Gastroesophageal sphincter (tissue), 4 donors: ENCODE data around the gene ANKRD17. TPM values are rescaled to one million over a fixed set of nuclear protein-coding genes. Genes with fewer than 3 reads are reported as not detected.
A peak's percentile ranks its signal among the peaks of the same experiment; 100 is the strongest.

ENCODE experiments used
- ATAC-seq: fragments of 150-250 bp; one replicate; pipeline ENCODE4 v1.9.1; 2016; ENCODE audit warnings: mild to moderate bottlenecking, moderate library complexity
- H3K27ac ChIP-seq, 4 donors: fragments of 200-600 bp; sonication (generic) in 3 of 4; 1 replicate in 3 of 4; 2 replicates in 1 of 4; pipeline ENCODE4 v1.5.1; 2016 to 2019
- H3K27me3 ChIP-seq: fragments of 200-600 bp; sonication (generic); one replicate; pipeline ENCODE4 v1.5.1; 2019
- H3K36me3 ChIP-seq, 2 donors: fragments of 200-600 bp; sonication (generic); one replicate each; pipeline ENCODE4 v1.5.1; 2019; ENCODE audit warnings: control low read depth in 1 of 2
- H3K4me1 ChIP-seq, 3 donors: fragments of 200-600 bp; sonication (generic); 1 replicate in 2 of 3; 2 replicates in 1 of 3; pipeline ENCODE4 v1.5.1; 2016 to 2019; ENCODE audit warnings: control low read depth in 2 of 3
- H3K4me3 ChIP-seq, 2 donors: fragments of 200-600 bp; sonication (generic); one replicate each; pipeline ENCODE4 v1.5.1; 2019; ENCODE audit warnings: mild to moderate bottlenecking in 1 of 2, moderate library complexity in 1 of 2
- H3K9me3 ChIP-seq, 3 donors: fragments of 200-600 bp; sonication (generic); one replicate each; pipeline ENCODE4 v1.5.1; 2017 to 2019; ENCODE audit warnings: control low read depth in 2 of 3
- EP300 ChIP-seq: sonication (generic); formaldehyde crosslinking; IDR thresholded peaks from one replicate; pipeline ENCODE4 v1.6.1; 2017; ENCODE audit warnings: antibody characterized with exemption, mild to moderate bottlenecking
- POLR2A ChIP-seq, 2 donors: fragments of 450-650 bp; IDR thresholded peaks; one replicate each; pipeline ENCODE4 v1.6.1; 2017; ENCODE audit warnings: antibody characterized with exemption in 2 of 2, mild to moderate bottlenecking in 2 of 2, moderate library complexity in 1 of 2
- POLR2AphosphoS5 ChIP-seq: sonication (generic); formaldehyde crosslinking; IDR thresholded peaks from one replicate; pipeline ENCODE4 v1.6.1; 2017; ENCODE audit warnings: antibody characterized with exemption
- WGBS, 2 donors: methylation state at CpG; one replicate each; pipeline ENCODE4 v1.1.5; 2018; ENCODE audit warnings: low coverage in 1 of 2; 5-methylcytosine and 5-hydroxymethylcytosine counted together
- total RNA-seq, 4 donors: library from RNA; depleted of rRNA; stranded (reverse); fragments of >200 nt; gene quantifications; one replicate each; pipeline ENCODE4 v1.1.0, GENCODE V29; 2016
- TF ChIP-seq, protein P1 (sequence below), 4 experiments: fragments of 200-600 bp in 2 of 4; fragments of 450-650 bp in 2 of 4; sonication (generic) in 1 of 4; IDR thresholded peaks; one replicate each; pipeline ENCODE4 v1.5.1; 2017 to 2019; ENCODE audit warnings: antibody characterized with exemption in 4 of 4, mild to moderate bottlenecking in 2 of 4, moderate library complexity in 2 of 4

The ANKRD17 gene, protein sequence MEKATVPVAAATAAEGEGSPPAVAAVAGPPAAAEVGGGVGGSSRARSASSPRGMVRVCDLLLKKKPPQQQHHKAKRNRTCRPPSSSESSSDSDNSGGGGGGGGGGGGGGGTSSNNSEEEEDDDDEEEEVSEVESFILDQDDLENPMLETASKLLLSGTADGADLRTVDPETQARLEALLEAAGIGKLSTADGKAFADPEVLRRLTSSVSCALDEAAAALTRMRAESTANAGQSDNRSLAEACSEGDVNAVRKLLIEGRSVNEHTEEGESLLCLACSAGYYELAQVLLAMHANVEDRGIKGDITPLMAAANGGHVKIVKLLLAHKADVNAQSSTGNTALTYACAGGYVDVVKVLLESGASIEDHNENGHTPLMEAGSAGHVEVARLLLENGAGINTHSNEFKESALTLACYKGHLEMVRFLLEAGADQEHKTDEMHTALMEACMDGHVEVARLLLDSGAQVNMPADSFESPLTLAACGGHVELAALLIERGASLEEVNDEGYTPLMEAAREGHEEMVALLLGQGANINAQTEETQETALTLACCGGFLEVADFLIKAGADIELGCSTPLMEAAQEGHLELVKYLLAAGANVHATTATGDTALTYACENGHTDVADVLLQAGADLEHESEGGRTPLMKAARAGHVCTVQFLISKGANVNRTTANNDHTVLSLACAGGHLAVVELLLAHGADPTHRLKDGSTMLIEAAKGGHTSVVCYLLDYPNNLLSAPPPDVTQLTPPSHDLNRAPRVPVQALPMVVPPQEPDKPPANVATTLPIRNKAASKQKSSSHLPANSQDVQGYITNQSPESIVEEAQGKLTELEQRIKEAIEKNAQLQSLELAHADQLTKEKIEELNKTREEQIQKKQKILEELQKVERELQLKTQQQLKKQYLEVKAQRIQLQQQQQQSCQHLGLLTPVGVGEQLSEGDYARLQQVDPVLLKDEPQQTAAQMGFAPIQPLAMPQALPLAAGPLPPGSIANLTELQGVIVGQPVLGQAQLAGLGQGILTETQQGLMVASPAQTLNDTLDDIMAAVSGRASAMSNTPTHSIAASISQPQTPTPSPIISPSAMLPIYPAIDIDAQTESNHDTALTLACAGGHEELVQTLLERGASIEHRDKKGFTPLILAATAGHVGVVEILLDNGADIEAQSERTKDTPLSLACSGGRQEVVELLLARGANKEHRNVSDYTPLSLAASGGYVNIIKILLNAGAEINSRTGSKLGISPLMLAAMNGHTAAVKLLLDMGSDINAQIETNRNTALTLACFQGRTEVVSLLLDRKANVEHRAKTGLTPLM (N-terminal part only)
- 10 to 100 TPM; 46.8 to 68.5 (median 59.1) TPM for total RNA-seq

DNA sequence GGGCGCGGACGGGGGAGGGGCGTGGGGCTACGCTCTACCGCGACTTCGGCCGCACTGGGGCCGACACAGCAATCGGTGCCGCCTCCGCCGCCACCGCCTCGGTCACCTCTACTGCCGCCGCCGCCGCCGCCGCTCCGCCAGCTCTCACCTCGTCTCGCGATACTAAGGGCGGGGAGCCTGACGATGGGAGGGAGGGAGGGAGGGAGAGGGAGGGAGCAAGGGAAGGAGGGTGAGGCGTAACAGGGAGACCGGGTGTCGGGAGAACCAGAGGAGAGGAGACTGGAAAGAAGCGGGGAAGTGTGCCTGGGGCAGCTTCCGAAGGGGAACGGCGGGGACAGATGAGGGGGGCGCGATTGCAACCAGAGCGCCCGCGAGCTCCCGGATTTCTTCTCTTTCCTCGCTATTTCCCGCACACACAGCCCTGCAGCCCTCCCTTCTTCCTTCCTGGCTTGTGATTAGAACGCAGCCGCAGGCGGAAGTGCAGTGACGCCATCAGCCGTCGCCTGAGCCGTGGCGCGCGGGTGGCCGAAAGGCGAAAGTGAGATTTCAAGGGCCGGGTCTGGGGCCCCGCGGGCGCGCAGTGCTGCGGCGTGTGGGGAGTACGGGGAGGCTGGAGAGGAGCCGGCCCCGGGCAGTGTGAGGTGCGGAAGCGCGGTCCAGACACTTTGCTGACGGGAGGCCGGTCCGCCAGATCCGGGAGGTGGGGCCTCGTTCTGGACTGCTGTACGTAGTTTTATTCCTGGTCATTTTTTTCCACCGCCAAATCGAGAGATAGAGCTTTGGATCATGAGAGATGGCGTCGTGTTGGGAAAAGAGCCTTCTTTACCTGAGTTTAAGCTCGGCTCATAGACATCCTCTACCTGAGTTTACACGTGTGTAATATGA, at the start of gene ANKRD17:
Gene ANKRD17 (minus strand): TSS at position 113 of the 885 bp plus-strand sequence. CDS start 130 bp downstream, outside the sequence.
- H3K4me1 ChIP-seq, result peaks cover 1 to 54% (median 21%) of the 10 kb centered on the region in 3 donors

DNA sequence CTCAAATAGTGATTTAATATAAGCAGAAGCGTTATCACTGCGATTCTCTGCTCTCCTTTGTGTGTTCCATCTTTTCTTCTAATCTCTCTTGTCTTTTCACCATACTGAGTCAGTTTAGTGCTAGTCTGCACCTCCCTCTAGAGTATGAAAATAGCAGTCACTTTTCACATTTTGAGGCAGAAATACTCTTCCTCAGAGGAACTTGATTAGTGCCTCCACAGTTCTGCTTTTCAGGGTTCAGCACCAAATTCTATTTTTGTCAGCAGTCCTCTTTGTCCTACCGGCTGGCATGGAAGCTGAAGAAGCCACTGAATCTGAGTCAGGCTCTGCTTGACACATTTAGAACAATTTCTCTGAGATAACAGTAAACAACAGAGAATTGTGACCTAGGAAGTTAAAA, 49.7 kb upstream of the ANKRD17 start:
- H3K9me3 ChIP-seq, result peaks cover 0 to 6% (median 0%) of the 10 kb centered on the region in 3 donors
- no peak overlapping the region for H3K27ac ChIP-seq
- H3K36me3 ChIP-seq, result no peaks in the 10 kb centered on the region
- no peaks in the 10 kb centered on the region for H3K4me1 ChIP-seq
- 48 to 69% methylated on average over 3 of the region's 3 CpGs for WGBS, 2 donors
- H3K27me3 ChIP-seq, result no peaks in the 10 kb centered on the region
- H3K4me3 ChIP-seq, result no peak overlapping the region
- TF ChIP-seq, protein P1, sequence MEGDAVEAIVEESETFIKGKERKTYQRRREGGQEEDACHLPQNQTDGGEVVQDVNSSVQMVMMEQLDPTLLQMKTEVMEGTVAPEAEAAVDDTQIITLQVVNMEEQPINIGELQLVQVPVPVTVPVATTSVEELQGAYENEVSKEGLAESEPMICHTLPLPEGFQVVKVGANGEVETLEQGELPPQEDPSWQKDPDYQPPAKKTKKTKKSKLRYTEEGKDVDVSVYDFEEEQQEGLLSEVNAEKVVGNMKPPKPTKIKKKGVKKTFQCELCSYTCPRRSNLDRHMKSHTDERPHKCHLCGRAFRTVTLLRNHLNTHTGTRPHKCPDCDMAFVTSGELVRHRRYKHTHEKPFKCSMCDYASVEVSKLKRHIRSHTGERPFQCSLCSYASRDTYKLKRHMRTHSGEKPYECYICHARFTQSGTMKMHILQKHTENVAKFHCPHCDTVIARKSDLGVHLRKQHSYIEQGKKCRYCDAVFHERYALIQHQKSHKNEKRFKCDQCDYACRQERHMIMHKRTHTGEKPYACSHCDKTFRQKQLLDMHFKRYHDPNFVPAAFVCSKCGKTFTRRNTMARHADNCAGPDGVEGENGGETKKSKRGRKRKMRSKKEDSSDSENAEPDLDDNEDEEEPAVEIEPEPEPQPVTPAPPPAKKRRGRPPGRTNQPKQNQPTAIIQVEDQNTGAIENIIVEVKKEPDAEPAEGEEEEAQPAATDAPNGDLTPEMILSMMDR (IDR thresholded peaks at IDR 0.05), result no peak
- no peak for TF ChIP-seq POLR2A (IDR thresholded peaks at IDR 0.05)
- no peak for TF ChIP-seq POLR2AphosphoS5
- no peak for TF ChIP-seq EP300
- no peak for ATAC-seq

More for the DNA sequence above, at the start of gene ANKRD17:
- peak within 1 kb of the TSS; percentile 65 to 82 for H3K4me3 ChIP-seq
- TF ChIP-seq POLR2AphosphoS5 (peak; percentile 90), EP300 (no peak), POLR2A (IDR thresholded peaks at IDR 0.05) (peak; percentile 77 to 85)
- TF ChIP-seq, protein P1 (IDR thresholded peaks at IDR 0.05), result peak in 3 of 4 experiments; percentile 7 to 79 (median 72)
- peak within 1 kb of the TSS; percentile 97 to 98 (median 98) for H3K27ac ChIP-seq
- no peaks in the 10 kb centered on the region for H3K27me3 ChIP-seq
- 0% methylated on average over 6 to 25 of the region's 80 CpGs for WGBS, 2 donors
- peaks cover 0 to 4% of the 10 kb centered on the region in 2 donors for H3K36me3 ChIP-seq
- H3K9me3 ChIP-seq, result no peaks in the 10 kb centered on the region
- ATAC-seq, result peak; percentile 94

DNA sequence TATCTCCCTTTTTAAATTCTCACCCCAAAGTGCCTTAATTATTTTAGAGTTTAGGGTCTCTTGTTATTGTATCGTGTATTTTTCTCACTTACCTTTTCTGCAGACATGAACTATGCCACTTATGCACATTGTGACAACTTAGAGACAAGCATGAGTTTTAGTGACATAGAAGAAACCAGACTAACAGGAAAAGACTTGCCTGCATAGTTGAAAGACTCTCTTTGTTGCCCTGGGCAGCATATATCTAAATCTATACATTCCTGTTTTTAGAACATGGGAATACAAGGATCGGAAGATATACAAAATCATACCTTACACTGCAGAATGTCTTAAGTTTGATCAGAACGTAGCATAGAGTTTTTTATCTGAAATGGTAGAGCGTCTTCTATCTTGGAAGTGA, 45.1 kb upstream of the ANKRD17 start:
- H3K4me3 ChIP-seq, result no peak overlapping the region
- no peaks in the 10 kb centered on the region for H3K4me1 ChIP-seq
- H3K27ac ChIP-seq, result no peak overlapping the region
- no peaks in the 10 kb centered on the region for H3K36me3 ChIP-seq
- WGBS, 2 donors, result 91 to 100% methylated on average over 4 of the region's 4 CpGs
- ATAC-seq, result no peak
- H3K27me3 ChIP-seq, result no peaks in the 10 kb centered on the region
- no peaks in the 10 kb centered on the region for H3K9me3 ChIP-seq
- TF ChIP-seq POLR2A (IDR thresholded peaks at IDR 0.05) (no peak), EP300 (no peak), POLR2AphosphoS5 (no peak)
- TF ChIP-seq, protein P1 (IDR thresholded peaks at IDR 0.05), result no peak
